Measurements from ENCODE around the gene PPP1R7. TPM values are rescaled to one million over a fixed set of nuclear protein-coding genes. Genes with fewer than 3 reads are reported as not detected.

PPP1R7 gene
- total RNA-seq, 1 donor from 2014 or later, result 34.9 TPM

DNA sequence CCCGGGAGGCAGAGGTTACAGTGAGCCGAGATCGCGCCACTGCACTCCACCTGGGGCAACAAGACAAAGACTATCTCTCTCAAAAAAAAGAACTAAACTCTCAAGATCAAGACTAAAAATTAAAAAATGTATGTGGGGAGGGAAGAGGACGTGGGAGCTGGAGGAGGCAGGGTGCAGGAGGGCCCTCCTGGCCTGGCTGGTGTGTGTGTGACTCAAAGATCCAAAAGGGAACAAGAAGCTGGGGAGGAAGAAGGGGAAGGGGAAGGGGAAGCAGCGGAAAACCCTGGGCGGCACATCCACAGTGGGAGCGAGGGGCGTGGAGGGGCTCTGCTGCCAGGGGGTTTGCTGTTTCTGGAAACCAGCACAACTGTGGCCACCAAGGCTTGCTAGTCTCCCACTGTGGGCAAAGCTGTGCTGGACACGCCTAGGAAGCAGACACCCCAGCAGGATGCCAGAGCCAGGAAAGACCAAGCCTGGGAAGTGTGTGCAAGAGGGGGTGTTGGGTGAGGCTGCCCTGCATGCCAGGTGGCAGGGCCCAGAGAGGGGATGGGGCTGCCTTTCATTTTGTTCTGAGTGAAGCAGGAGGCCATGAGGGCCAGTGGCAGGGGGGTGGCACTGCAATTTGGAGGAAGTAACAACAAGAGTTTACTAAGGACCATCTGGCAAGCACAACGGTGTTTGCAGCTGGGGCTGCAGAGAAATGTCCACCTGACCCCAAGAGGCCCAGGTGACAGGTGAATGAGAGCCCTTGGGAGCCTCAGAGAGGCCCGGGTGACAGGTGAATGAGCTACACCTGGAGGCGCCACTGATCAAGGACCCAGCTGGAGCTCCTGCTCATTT, 82.7 kb downstream of the PPP1R7 start:
- no peak for DNase-seq

Small RNA genes within 50 kb of the gene (small RNA-seq; reads per million reads assigned to genes)
- gene AC005237.2 (ENCODE audit: low replicate concordance), result not detected

Other genes starting within 250 kb of the PPP1R7 start
- not detected for gene CROCC2, start 244.1 kb upstream of the PPP1R7 start, total RNA-seq
- gene SNED1, start 151.8 kb upstream of the PPP1R7 start, total RNA-seq, result 15.0 TPM
- 70.9 TPM for gene MTERF4, start 48.2 kb upstream of the PPP1R7 start, total RNA-seq
- 5.0 TPM for gene PASK, start 995 bp upstream of the PPP1R7 start, total RNA-seq
- 0.10 TPM for gene ANO7, start 38.2 kb downstream of the PPP1R7 start, total RNA-seq
- 509 TPM for gene HDLBP, start 165.2 kb downstream of the PPP1R7 start, total RNA-seq
- 355 TPM for gene SEPTIN2, start 165.5 kb downstream of the PPP1R7 start, total RNA-seq
- gene FARP2, start 205.8 kb downstream of the PPP1R7 start, total RNA-seq, result 46.5 TPM

Data from tongue (tissue), 3 donors.